Stomach (tissue), 4 donors: ENCODE data around the gene DHRS4L2.

Source experiments
- POLR2A ChIP-seq, 4 donors: fragments of 450-650 bp; IDR thresholded peaks; one replicate each; pipeline ENCODE4 v1.6.1; 2016; ENCODE audit warnings: antibody characterized with exemption in 4 of 4, control low read depth in 2 of 4, mild to moderate bottlenecking in 1 of 4, moderate library complexity in 1 of 4
- POLR2AphosphoS5 ChIP-seq, 3 donors: sonication (generic); formaldehyde crosslinking; IDR thresholded peaks; one replicate each; pipeline ENCODE4 v1.6.1; 2016; ENCODE audit warnings: antibody characterized with exemption in 3 of 3
- TF ChIP-seq, protein P1 (sequence below), 7 experiments: fragments of 450-650 bp in 4 of 7; fragments of 200-600 bp in 3 of 7; sonication (generic) in 3 of 7; IDR thresholded peaks; one replicate each; pipeline ENCODE4 v1.5.1; 2016 to 2019; ENCODE audit warnings: antibody characterized with exemption in 7 of 7, control low read depth in 2 of 7, mild to moderate bottlenecking in 1 of 7

DNA sequence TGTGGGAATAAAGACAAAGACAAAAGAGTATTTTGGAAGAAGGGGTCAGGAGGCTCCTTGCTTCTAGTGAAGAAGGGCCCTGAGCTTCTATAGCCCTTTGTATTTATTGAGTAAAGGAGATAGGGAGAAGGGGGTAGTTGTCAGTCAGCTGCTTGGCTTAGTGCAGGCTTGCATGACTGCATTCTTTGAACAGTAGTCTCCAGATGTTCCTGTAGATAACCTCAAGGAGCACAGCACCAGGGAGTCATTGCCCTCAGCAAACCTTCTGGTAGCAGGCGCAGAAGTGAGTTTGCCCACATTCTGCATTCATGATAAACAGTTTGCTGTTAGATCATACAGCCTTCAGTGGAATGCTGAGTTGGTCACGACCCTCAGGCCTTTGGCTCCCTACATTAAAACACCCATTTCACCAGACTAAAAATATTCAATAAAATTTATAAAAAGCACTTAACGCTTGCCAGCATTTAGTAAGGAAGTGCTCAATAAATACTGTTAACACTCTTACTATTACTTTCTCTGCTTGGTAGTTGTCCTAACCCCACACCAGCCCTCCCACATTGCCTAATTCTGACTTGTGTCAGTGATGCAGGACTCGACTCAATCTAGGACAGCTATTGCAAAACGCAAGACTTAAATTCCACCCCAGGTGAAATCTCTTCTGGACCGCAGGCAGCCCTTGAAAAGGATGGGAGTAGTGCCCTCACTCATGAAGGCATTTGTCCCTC lies 38.2 kb upstream of the DHRS4L2 start:
- TF ChIP-seq, protein P1, sequence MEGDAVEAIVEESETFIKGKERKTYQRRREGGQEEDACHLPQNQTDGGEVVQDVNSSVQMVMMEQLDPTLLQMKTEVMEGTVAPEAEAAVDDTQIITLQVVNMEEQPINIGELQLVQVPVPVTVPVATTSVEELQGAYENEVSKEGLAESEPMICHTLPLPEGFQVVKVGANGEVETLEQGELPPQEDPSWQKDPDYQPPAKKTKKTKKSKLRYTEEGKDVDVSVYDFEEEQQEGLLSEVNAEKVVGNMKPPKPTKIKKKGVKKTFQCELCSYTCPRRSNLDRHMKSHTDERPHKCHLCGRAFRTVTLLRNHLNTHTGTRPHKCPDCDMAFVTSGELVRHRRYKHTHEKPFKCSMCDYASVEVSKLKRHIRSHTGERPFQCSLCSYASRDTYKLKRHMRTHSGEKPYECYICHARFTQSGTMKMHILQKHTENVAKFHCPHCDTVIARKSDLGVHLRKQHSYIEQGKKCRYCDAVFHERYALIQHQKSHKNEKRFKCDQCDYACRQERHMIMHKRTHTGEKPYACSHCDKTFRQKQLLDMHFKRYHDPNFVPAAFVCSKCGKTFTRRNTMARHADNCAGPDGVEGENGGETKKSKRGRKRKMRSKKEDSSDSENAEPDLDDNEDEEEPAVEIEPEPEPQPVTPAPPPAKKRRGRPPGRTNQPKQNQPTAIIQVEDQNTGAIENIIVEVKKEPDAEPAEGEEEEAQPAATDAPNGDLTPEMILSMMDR (IDR thresholded peaks at IDR 0.05): no peak
- TF ChIP-seq POLR2A (IDR thresholded peaks at IDR 0.05) (no peak), POLR2AphosphoS5 (IDR thresholded peaks at IDR 0.05) (no peak)
